IMR-90 (cell line): ENCODE data around the gene GPSM3. TPM values are rescaled to one million over a fixed set of nuclear protein-coding genes. Genes with fewer than 3 reads are reported as not detected.

Experiments used
- ATAC-seq: fragments of 200-7000 bp; cut with Tn5 transposase; 2 replicates; pipeline ENCODE4 v1.9.1; 2020; ENCODE audit warnings: low read depth, mild to moderate bottlenecking, moderate library complexity
- BruUV-seq: library from RNA; stranded (reverse); fragments of 400-500 nt; replicated peaks from 2 replicates; lab custom pipeline; 2021; lab: Mats Ljungman, UMichigan
- CTCF ChIA-PET: fragments of 300-600 bp; formaldehyde crosslinking; extraction: SDS; loops from one replicate; lab custom pipeline; 2021; ENCODE audit warnings: antibody characterized with exemption; lab: Yijun Ruan, JAX
- POLR2A ChIA-PET: fragments of 300-600 bp; sonication (Branson Sonifier 250); formaldehyde crosslinking; loops from one replicate; lab custom pipeline; 2022; ENCODE audit warnings: antibody characterized with exemption; ENCODE audit not compliant: unreplicated experiment; lab: Charles Lee
- DNase-seq: peaks from one replicate; pipeline ENCODE4 v3.0.0; 2013
- H2AFZ ChIP-seq: replicated peaks from 2 replicates; pipeline ENCODE3; 2013; ENCODE audit warnings: low read length, mild to moderate bottlenecking; ENCODE audit not compliant: poor library complexity
- H2AK5ac ChIP-seq: 2 replicates; pipeline ENCODE4 v1.6.1; 2013; ENCODE audit warnings: low read depth, low read length, inconsistent platforms
- H2AK9ac ChIP-seq: replicated peaks from 2 replicates; pipeline ENCODE3; 2013; ENCODE audit warnings: mild to moderate bottlenecking, low read depth, low read length, moderate library complexity; ENCODE audit not compliant: poor library complexity
- H2BK120ac ChIP-seq: 2 replicates; pipeline ENCODE4 v1.6.1; 2013; ENCODE audit warnings: low read depth, low read length, inconsistent platforms
- H2BK15ac ChIP-seq: 3 replicates; pipeline ENCODE4 v1.6.1; 2013; ENCODE audit warnings: low read depth, low read length, inconsistent platforms
- H2BK20ac ChIP-seq: 2 replicates; pipeline ENCODE4 v1.6.1; 2013; ENCODE audit warnings: low read depth, mild to moderate bottlenecking, inconsistent platforms, low read length, moderate library complexity
- H2BK5ac ChIP-seq: 2 replicates; pipeline ENCODE4 v1.6.1; 2013; ENCODE audit warnings: mild to moderate bottlenecking, low read depth, low read length, inconsistent platforms; ENCODE audit not compliant: poor library complexity, severe bottlenecking
- H3K14ac ChIP-seq: replicated peaks from 2 replicates; pipeline ENCODE4 v1.6.1; 2013; ENCODE audit warnings: low read depth, low read length, inconsistent platforms
- H3K18ac ChIP-seq: 2 replicates; pipeline ENCODE4 v1.6.1; 2013; ENCODE audit warnings: low read depth, low read length, control low read depth
- H3K23ac ChIP-seq: 2 replicates; pipeline ENCODE4 v1.6.1; 2013; ENCODE audit warnings: low read depth, low read length, inconsistent platforms
- H3K27ac ChIP-seq: 2 replicates; pipeline ENCODE4 v1.5.1; 2013; ENCODE audit warnings: mild to moderate bottlenecking, control low read depth, low read length; ENCODE audit not compliant: insufficient read depth
- H3K27me3 ChIP-seq: 2 replicates; pipeline ENCODE4 v1.6.1; 2013; ENCODE audit warnings: low read length; ENCODE audit not compliant: control insufficient read depth, insufficient read depth
- H3K36me3 ChIP-seq: 2 replicates; pipeline ENCODE4 v1.6.1; 2013; ENCODE audit warnings: low read length, mixed read lengths; ENCODE audit not compliant: control insufficient read depth, insufficient read depth
- H3K4ac ChIP-seq: 2 replicates; pipeline ENCODE4 v1.6.1; 2013; ENCODE audit warnings: low read depth, low read length, inconsistent platforms
- H3K4me1 ChIP-seq: 2 replicates; pipeline ENCODE4 v1.6.1; 2013; ENCODE audit warnings: low read length, mixed read lengths; ENCODE audit not compliant: control insufficient read depth, insufficient read depth
- H3K4me2 ChIP-seq: 2 replicates; pipeline ENCODE4 v1.6.1; 2013; ENCODE audit warnings: low read depth, mild to moderate bottlenecking, control low read depth, low read length, moderate library complexity
- H3K4me3 ChIP-seq: 2 replicates; pipeline ENCODE4 v1.5.1; 2013; ENCODE audit warnings: low read depth, mild to moderate bottlenecking, control low read depth, low read length, moderate library complexity; ENCODE audit not compliant: insufficient read depth
- H3K56ac ChIP-seq: 2 replicates; pipeline ENCODE4 v1.6.1; 2013; ENCODE audit warnings: low read length, inconsistent platforms; ENCODE audit not compliant: insufficient read depth; ENCODE audit errors: extremely low read depth
- H3K79me1 ChIP-seq, 2 experiments: 2 replicates each; pipeline ENCODE4 v1.6.1; 2013; ENCODE audit warnings: low read length in 2 of 2, inconsistent platforms in 1 of 2, low read depth in 1 of 2
- H3K9ac ChIP-seq: 2 replicates; pipeline ENCODE4 v1.6.1; 2013; ENCODE audit warnings: low read depth, low read length, control low read depth
- H3K9me1 ChIP-seq: 2 replicates; pipeline ENCODE4 v1.6.1; 2013; ENCODE audit warnings: low read length, inconsistent platforms; ENCODE audit not compliant: insufficient read depth
- H3K9me3 ChIP-seq: 2 replicates; pipeline ENCODE4 v1.6.1; 2013; ENCODE audit warnings: low read length; ENCODE audit not compliant: control insufficient read depth, insufficient read depth
- H4K20me1 ChIP-seq: 2 replicates; pipeline ENCODE4 v1.6.1; 2013; ENCODE audit warnings: low read length, inconsistent platforms; ENCODE audit not compliant: insufficient read depth
- H4K5ac ChIP-seq: 2 replicates; pipeline ENCODE4 v1.6.1; 2013; ENCODE audit warnings: mild to moderate bottlenecking, low read depth, low read length, control low read depth
- H4K8ac ChIP-seq, 2 experiments: 2 replicates each; pipeline ENCODE4 v1.6.1; 2013; ENCODE audit warnings: low read depth in 2 of 2, low read length in 2 of 2, control low read depth in 1 of 2, inconsistent platforms in 1 of 2
- H4K91ac ChIP-seq: 2 replicates; pipeline ENCODE4 v1.6.1; 2013; ENCODE audit warnings: low read depth, low read length, inconsistent platforms; ENCODE audit not compliant: insufficient read depth
- BHLHE40 ChIP-seq: fragments of 150-350 bp; IDR thresholded peaks from 2 replicates; pipeline ENCODE4 v1.6.1; 2016; ENCODE audit warnings: mild to moderate bottlenecking, low read depth, low read length
- SMC3 ChIP-seq: fragments of 150-350 bp; IDR thresholded peaks from 2 replicates; pipeline ENCODE4 v1.6.1; 2016; ENCODE audit warnings: low read depth, mild to moderate bottlenecking, antibody characterized with exemption, low read length, moderate library complexity
- WGBS, 2 experiments: methylation state at CpG; one replicate each; pipeline versions ENCODE4 v1.1.5 to v1.1.7; 2013; ENCODE audit warnings: missing lambda C conversion rate in 2 of 2; ENCODE audit not compliant: insufficient read length in 1 of 2; ENCODE audit errors: extremely low coverage in 2 of 2; 5-methylcytosine and 5-hydroxymethylcytosine counted together
- dilution Hi-C: fragments of 300-500 bp; cut with HindIII; formaldehyde crosslinking; loops from one replicate; pipeline ENCODE4 v1.14.3; 2018; ENCODE audit warnings: low sequenced_read_pairs; ENCODE audit not compliant: unreplicated experiment
- in situ Hi-C: fragments of 300-500 bp; cut with MboI; formaldehyde crosslinking; loops from 3 replicates; pipeline ENCODE4 v1.14.3; 2019; ENCODE audit warnings: low sequenced_read_pairs, inconsistent platforms, mixed read lengths
- intact Hi-C: fragments of 100-400 bp; cut with micrococcal nuclease; formaldehyde crosslinking; loops from 2 replicates; pipeline ENCODE4 v1.10.0; 2022
- polyA plus RNA-seq, 3 experiments: library from polyadenylated mRNA; depleted of rRNA; stranded (reverse); fragments of >200 nt; gene quantifications; 2 replicates each; pipeline ENCODE4 v1.2.3, GENCODE V29; 2012; ENCODE audit warnings: low replicate concordance in 1 of 3
- total RNA-seq: library from RNA; depleted of rRNA; stranded (reverse); fragments of >200 nt; gene quantifications from 2 replicates; pipeline ENCODE4 v1.2.3, GENCODE V29; 2012

Gene GPSM3
- total and polyA plus RNA-seq, 2 of the 4 experiments (the other 2 are of a cell fraction), result 3.0 to 9.8 TPM

GRCh38 chr6:32183030-32183429 is 9.4 kb downstream of the GPSM3 start:
- H3K4me1 ChIP-seq, result no peaks in the 10 kb centered on the region
- no peak overlapping the region for H2AFZ ChIP-seq
- no TSS peak for BruUV-seq
- no peak overlapping the region for H2BK5ac ChIP-seq
- H2BK15ac ChIP-seq, result no peak overlapping the region
- no peaks in the 10 kb centered on the region for H3K9me3 ChIP-seq
- H3K9ac ChIP-seq, result no peak overlapping the region
- ChIA-PET POLR2A (no interaction called here), CTCF (no interaction called here)
- dilution Hi-C loops (no loop called here), intact Hi-C loops (no loop called here), in situ Hi-C loops (loop anchor here (25.0 kb wide), 1 partner anchor 779 kb away; the partner anchor contains the start of genes BRD2 and HLA-DMA)
- H3K36me3 ChIP-seq, result peaks cover 38% of the 10 kb centered on the region
- ATAC-seq (no peak), DNase-seq (no peak)
- H4K5ac ChIP-seq, result no peak overlapping the region
- no peak overlapping the region for H2BK120ac ChIP-seq
- peaks cover 15% of the 10 kb centered on the region for H3K9me1 ChIP-seq
- no peak overlapping the region for H2BK20ac ChIP-seq
- no peak overlapping the region for H3K4me2 ChIP-seq
- H3K79me1 ChIP-seq, result peaks cover 18 to 44% of the 10 kb centered on the region in 2 experiments
- H4K8ac ChIP-seq, result no peak overlapping the region
- peaks cover under 1% of the 10 kb centered on the region; the same call in 1 of the 2 replicates for H4K20me1 ChIP-seq
- no peaks in the 10 kb centered on the region for H3K27me3 ChIP-seq
- no peak overlapping the region for H2AK5ac ChIP-seq
- no peak overlapping the region for H3K23ac ChIP-seq
- no peak overlapping the region for H3K27ac ChIP-seq
- no peak overlapping the region for H3K18ac ChIP-seq
- H3K56ac ChIP-seq, result no peak overlapping the region
- no peak overlapping the region for H3K4ac ChIP-seq
- no CpG with 5 or more reads among the region's 3 CpGs for WGBS, 2 experiments
- H3K14ac ChIP-seq, result no peak overlapping the region
- no peak overlapping the region for H3K4me3 ChIP-seq
- TF ChIP-seq BHLHE40, result no peak
- TF ChIP-seq SMC3, result no peak
- H4K91ac ChIP-seq, result no peak overlapping the region
- H2AK9ac ChIP-seq, result no peak overlapping the region
